ENCODE data around the gene RALGAPA1. TPM values are rescaled to one million over a fixed set of nuclear protein-coding genes. Genes with fewer than 3 reads are reported as not detected.

RALGAPA1 gene
- total RNA-seq, 1 donor from 2014 or later: 19.5 TPM

- no peak overlapping the region for H3K4me3 ChIP-seq (ENCODE audit: low read depth, low read length)
- DNase-seq (ENCODE audit: low read depth): peak; percentile 15
- TF ChIP-seq CTCF (conservative IDR thresholded peaks at IDR 0.05; ENCODE audit: low read depth, low read length): no peak
Observed at GRCh38 chr14:35682802-35683201, 126.3 kb downstream of the RALGAPA1 start.

- DNase-seq (ENCODE audit: low read depth): no peak
- TF ChIP-seq CTCF (conservative IDR thresholded peaks at IDR 0.05; ENCODE audit: low read depth, low read length): no peak
- no peak overlapping the region for H3K4me3 ChIP-seq (ENCODE audit: low read depth, low read length)
Observed at GRCh38 chr14:35678403-35679028, 130.6 kb downstream of the RALGAPA1 start.

GRCh38 chr14:35669782-35670181 lies 139.3 kb downstream of the RALGAPA1 start:
- TF ChIP-seq CTCF (conservative IDR thresholded peaks at IDR 0.05; ENCODE audit: low read depth, low read length): no peak
- H3K4me3 ChIP-seq (ENCODE audit: low read depth, low read length): no peak overlapping the region
- DNase-seq (ENCODE audit: low read depth): no peak

- no peak for DNase-seq (ENCODE audit: low read depth)
- no peak overlapping the region for H3K4me3 ChIP-seq (ENCODE audit: low read depth, low read length)
- TF ChIP-seq CTCF (conservative IDR thresholded peaks at IDR 0.05; ENCODE audit: low read depth, low read length): no peak
Observed at GRCh38 chr14:35666429-35667043, 142.6 kb downstream of the RALGAPA1 start.

GRCh38 chr14:35661875-35662274 lies 147.2 kb downstream of the RALGAPA1 start:
- TF ChIP-seq CTCF (conservative IDR thresholded peaks at IDR 0.05; ENCODE audit: low read depth, low read length): no peak
- DNase-seq (ENCODE audit: low read depth): no peak
- H3K4me3 ChIP-seq (ENCODE audit: low read depth, low read length): no peak overlapping the region

- no peak overlapping the region for H3K4me3 ChIP-seq (ENCODE audit: low read depth, low read length)
- TF ChIP-seq CTCF (conservative IDR thresholded peaks at IDR 0.05; ENCODE audit: low read depth, low read length): no peak
- no peak for DNase-seq (ENCODE audit: low read depth)
Observed at GRCh38 chr14:35653045-35653444, 156.1 kb downstream of the RALGAPA1 start.

DNA sequence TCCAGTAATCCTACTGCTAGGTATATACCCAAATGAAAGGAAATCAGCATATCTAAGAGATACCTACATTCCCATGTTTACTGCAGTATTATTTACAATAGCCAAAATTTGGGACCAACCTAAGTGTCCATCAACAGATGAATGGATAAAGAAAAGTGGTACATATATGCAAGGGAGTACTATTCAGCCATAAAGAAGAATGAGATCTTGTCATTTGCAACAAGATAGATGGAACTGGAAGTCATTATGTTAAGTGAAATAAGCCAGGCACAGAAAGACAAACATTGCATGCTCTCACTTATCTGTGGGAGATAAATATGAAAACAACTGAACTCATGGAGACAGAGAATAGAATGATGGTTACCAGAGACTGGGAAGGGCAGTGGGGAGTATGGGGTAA lies 165.6 kb downstream of the RALGAPA1 start:
- no peak for TF ChIP-seq CTCF (conservative IDR thresholded peaks at IDR 0.05; ENCODE audit: low read depth, low read length)
- no peak overlapping the region for H3K4me3 ChIP-seq (ENCODE audit: low read depth, low read length)
- DNase-seq (ENCODE audit: low read depth): no peak
